GM23338 (cell line): Measurements from ENCODE around the gene RESP18. TPM values are rescaled to one million over a fixed set of nuclear protein-coding genes. Genes with fewer than 3 reads are reported as not detected.

Experiments used
- ATAC-seq: fragments of 200-7000 bp; cut with Tn5 transposase; 3 replicates; pipeline ENCODE4 v1.9.1; 2020
- DNase-seq: peaks from one replicate; pipeline ENCODE4 v3.0.0-alpha.2; 2015; ENCODE audit warnings: low spot score
- H2AFZ ChIP-seq: fragments of 200-600 bp; sonication (generic); 2 replicates; pipeline ENCODE4 v1.8.0; 2016; ENCODE audit warnings: antibody characterized with exemption, mild to moderate bottlenecking, moderate library complexity
- H3F3A ChIP-seq: fragments of 200-600 bp; sonication (generic); replicated peaks from 2 replicates; pipeline ENCODE4 v1.8.0; 2017; ENCODE audit warnings: antibody characterized with exemption, mixed run types, low read depth
- H3K27ac ChIP-seq: fragments of 200-600 bp; sonication (generic); 2 replicates; pipeline ENCODE4 v1.6.1; 2016; ENCODE audit warnings: low read depth
- H3K27me3 ChIP-seq: fragments of 200-600 bp; sonication (generic); 2 replicates; pipeline ENCODE4 v1.8.0; 2016; ENCODE audit warnings: mild to moderate bottlenecking, mixed run types, moderate library complexity; ENCODE audit not compliant: insufficient read depth
- H3K36me3 ChIP-seq: fragments of 200-600 bp; sonication (generic); 2 replicates; pipeline ENCODE4 v1.8.0; 2016; ENCODE audit warnings: mild to moderate bottlenecking; ENCODE audit not compliant: insufficient read depth
- H3K4me1 ChIP-seq: fragments of 200-600 bp; sonication (generic); 2 replicates; pipeline ENCODE4 v1.8.0; 2016; ENCODE audit warnings: mild to moderate bottlenecking, moderate library complexity; ENCODE audit not compliant: insufficient read depth
- H3K4me2 ChIP-seq: fragments of 200-600 bp; sonication (generic); 2 replicates; pipeline ENCODE4 v1.7.1; 2017; ENCODE audit warnings: mixed run types
- H3K4me3 ChIP-seq: fragments of 200-600 bp; sonication (generic); 2 replicates; pipeline ENCODE4 v1.6.1; 2016; ENCODE audit warnings: mixed run types
- H3K79me2 ChIP-seq: fragments of 200-600 bp; sonication (generic); replicated peaks from 2 replicates; pipeline ENCODE4 v1.8.0; 2017; ENCODE audit warnings: mild to moderate bottlenecking; ENCODE audit not compliant: insufficient read depth
- H3K9me2 ChIP-seq: fragments of 200-600 bp; sonication (generic); 2 replicates; pipeline ENCODE4 v1.8.0; 2017; ENCODE audit not compliant: insufficient read depth
- H4K20me1 ChIP-seq: fragments of 200-600 bp; sonication (generic); replicated peaks from 2 replicates; pipeline ENCODE4 v1.8.0; 2017; ENCODE audit warnings: mild to moderate bottlenecking; ENCODE audit not compliant: insufficient read depth
- H3K27ac Mint-ChIP-seq: 2 replicates; pipeline ENCODE4 v1.8.0; 2020; ENCODE audit warnings: inconsistent platforms, mild to moderate bottlenecking, moderate library complexity, mixed read lengths
- H3K27me3 Mint-ChIP-seq: 3 replicates; pipeline ENCODE4 v1.8.0; 2022; ENCODE audit warnings: low read depth, mild to moderate bottlenecking, moderate library complexity, mixed read lengths, inconsistent platforms; ENCODE audit not compliant: insufficient read depth, poor library complexity
- H3K36me3 Mint-ChIP-seq: 3 replicates; pipeline ENCODE4 v1.8.0; 2021; ENCODE audit warnings: low read depth, mild to moderate bottlenecking, inconsistent platforms, moderate library complexity, mixed read lengths
- H3K4me1 Mint-ChIP-seq: 3 replicates; pipeline ENCODE4 v1.8.0; 2020; ENCODE audit warnings: mild to moderate bottlenecking, inconsistent platforms, mixed read lengths
- H3K4me3 Mint-ChIP-seq: 3 replicates; pipeline ENCODE4 v1.8.0; 2021; ENCODE audit warnings: moderate library complexity, mild to moderate bottlenecking, inconsistent platforms, mixed read lengths
- H3K9me3 Mint-ChIP-seq: 3 replicates; pipeline ENCODE4 v1.8.0; 2020; ENCODE audit warnings: moderate library complexity, mild to moderate bottlenecking, inconsistent platforms, mixed read lengths
- CREB1 ChIP-seq: fragments of 250-450 bp; sonication (Bioruptor Pico); IDR thresholded peaks from 2 replicates; pipeline ENCODE4 v1.5.0; 2020; ENCODE audit warnings: low read depth, mild to moderate bottlenecking, moderate library complexity
- JUNB ChIP-seq: IDR thresholded peaks from one replicate; pipeline ENCODE4 v1.6.1; 2016; ENCODE audit warnings: antibody characterized with exemption; ENCODE audit not compliant: unreplicated experiment
- NANOG ChIP-seq: IDR thresholded peaks from 2 replicates; pipeline ENCODE4 v1.6.1; 2016; ENCODE audit warnings: antibody characterized with exemption, borderline replicate concordance
- POLR2AphosphoS5 ChIP-seq: IDR thresholded peaks from 2 replicates; pipeline ENCODE4 v1.6.1; 2016; ENCODE audit warnings: antibody characterized with exemption, low read depth
- REST ChIP-seq: IDR thresholded peaks from one replicate; pipeline ENCODE4 v1.6.1; 2018; ENCODE audit warnings: antibody characterized with exemption; ENCODE audit not compliant: unreplicated experiment
- STAT1 ChIP-seq: IDR thresholded peaks from one replicate; pipeline ENCODE4 v1.6.1; 2016; ENCODE audit warnings: antibody characterized with exemption; ENCODE audit not compliant: unreplicated experiment
- long read RNA-seq: library from polyadenylated mRNA; unstranded; transcript quantifications from one replicate; pipeline ENCODE4 v2.0.0, GENCODE V29; 2020; ENCODE audit not compliant: unreplicated experiment
- polyA plus RNA-seq: library from polyadenylated mRNA; unstranded; fragments of >200 nt; fragmentation: Nextera tagmentation; extraction: Ambion mirVana; gene quantifications from 2 replicates; pipeline ENCODE4 v1.2.1, GENCODE V29; 2016
- total RNA-seq: library from RNA; depleted of rRNA; stranded (reverse); fragments of >200 nt; shearing (Covaris generic); gene quantifications from 2 replicates; pipeline ENCODE4 v1.2.3, GENCODE V29; 2014; rRNA removed
- TF ChIP-seq, protein P1 (sequence below): fragments of 250-450 bp; sonication (Bioruptor Pico); IDR thresholded peaks from 2 replicates; pipeline ENCODE4 v1.5.0; 2020; ENCODE audit warnings: mild to moderate bottlenecking, moderate library complexity

RESP18 gene
- not detected in 2 replicates for total RNA-seq
- polyA plus RNA-seq: not detected in 2 replicates
- long read RNA-seq: 0 reads

DNA sequence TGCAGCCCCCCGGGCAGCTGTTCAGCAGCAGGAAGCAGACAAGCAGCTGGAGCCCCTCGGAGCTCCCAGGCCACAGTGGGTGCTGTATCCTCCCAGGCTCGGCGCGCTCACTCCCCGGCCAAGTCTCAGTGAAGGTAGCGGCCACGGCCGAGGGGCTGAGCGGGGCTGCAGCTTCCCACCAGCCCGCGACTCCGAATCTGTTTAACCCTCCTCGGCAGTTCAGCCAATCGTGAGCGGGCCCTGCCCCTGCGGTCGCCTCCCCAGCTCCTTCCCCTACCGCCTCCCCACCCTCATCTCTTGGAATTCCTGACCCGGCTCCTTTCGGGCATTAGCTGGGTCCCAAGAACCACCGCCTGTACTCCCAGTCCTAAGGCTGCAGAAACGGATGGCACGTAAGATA lies at the start of gene RESP18:
Gene RESP18 (minus strand): TSS at position 203 of the 400 bp plus-strand sequence.
- Histone ChIP-seq H4K20me1 (0 out of 2 replicates have a peak, but pooled peaks cover 4% of the 10 kb centered on the region), H3F3A (no peaks in the 10 kb centered on the region), H3K4me3 (peak within 1 kb of the TSS; percentile 57), H3K4me1 (peaks cover 3% of the 10 kb centered on the region; the same call in 1 of the 2 replicates), H3K79me2 (no peaks in the 10 kb centered on the region), H3K9me2 (no peaks in the 10 kb centered on the region), H2AFZ (peak within 1 kb of the TSS; percentile 92), H3K36me3 (no peaks in the 10 kb centered on the region), H3K27ac (no peak within 1 kb of the TSS), H3K27me3 (peaks cover 71% of the 10 kb centered on the region), H3K4me2 (peak within 1 kb of the TSS; percentile 84)
- no peak within 1 kb of the TSS for H3K27ac Mint-ChIP-seq
- TF ChIP-seq STAT1 (no peak), REST (peak; percentile 31)
- no peaks in the 10 kb centered on the region for H3K36me3 Mint-ChIP-seq
- H3K4me3 Mint-ChIP-seq: peak within 1 kb of the TSS; percentile 58
- DNase-seq (peak; percentile 84), ATAC-seq (peak; percentile 86)
- no peaks in the 10 kb centered on the region for H3K9me3 Mint-ChIP-seq
- peaks cover 43% of the 10 kb centered on the region for H3K27me3 Mint-ChIP-seq
- H3K4me1 Mint-ChIP-seq: peaks cover 10% of the 10 kb centered on the region

DNA sequence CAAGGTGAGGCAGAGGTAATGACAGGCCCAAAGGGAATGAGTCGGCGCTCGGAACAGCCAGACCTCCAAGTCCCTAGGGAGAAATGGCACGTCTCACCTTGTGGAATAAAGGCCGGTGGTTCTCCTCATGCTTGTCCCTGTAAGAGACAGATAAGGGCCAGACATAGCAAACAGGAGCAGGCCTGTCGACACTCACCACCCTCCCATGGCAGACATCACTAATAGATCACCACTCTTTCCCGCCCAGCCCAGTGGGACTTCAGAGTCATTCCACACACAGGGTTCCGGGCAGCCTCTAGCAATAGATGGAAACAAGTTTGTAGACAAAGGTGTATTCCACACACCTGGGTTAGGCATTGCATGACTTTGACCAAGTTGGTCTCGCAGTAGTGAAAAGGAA lies 48.9 kb upstream of the RESP18 start:
- no peaks in the 10 kb centered on the region for H3K9me3 Mint-ChIP-seq
- no peak overlapping the region for H3K4me3 Mint-ChIP-seq
- no peaks in the 10 kb centered on the region for H3K9me2 ChIP-seq
- no peak overlapping the region for H3K4me2 ChIP-seq
- H3K4me1 Mint-ChIP-seq: peaks cover 2% of the 10 kb centered on the region; the same call in 2 of the 3 replicates
- no peaks in the 10 kb centered on the region for H3K27me3 ChIP-seq
- no peak overlapping the region for H2AFZ ChIP-seq
- H3K4me1 ChIP-seq: no peaks in the 10 kb centered on the region
- H3K27me3 Mint-ChIP-seq: peaks cover 2% of the 10 kb centered on the region
- no peak for DNase-seq
- 0 out of 2 replicates have a peak, but pooled peaks cover 2% of the 10 kb centered on the region for H3F3A ChIP-seq
- no peak overlapping the region for H3K27ac ChIP-seq
- H3K27ac Mint-ChIP-seq: no peak overlapping the region
- no peaks in the 10 kb centered on the region for H4K20me1 ChIP-seq
- no peak for ATAC-seq
- H3K36me3 Mint-ChIP-seq: peaks cover 46% of the 10 kb centered on the region
- 0 out of 2 replicates have a peak, but pooled peaks cover 4% of the 10 kb centered on the region for H3K36me3 ChIP-seq
- no peak overlapping the region for H3K4me3 ChIP-seq
- H3K79me2 ChIP-seq: no peaks in the 10 kb centered on the region
- TF ChIP-seq JUNB (no peak), NANOG (no peak), CREB1 (CRISPR knock-in tag) (no peak), REST (no peak), POLR2AphosphoS5 (no peak)
- TF ChIP-seq, protein P1, sequence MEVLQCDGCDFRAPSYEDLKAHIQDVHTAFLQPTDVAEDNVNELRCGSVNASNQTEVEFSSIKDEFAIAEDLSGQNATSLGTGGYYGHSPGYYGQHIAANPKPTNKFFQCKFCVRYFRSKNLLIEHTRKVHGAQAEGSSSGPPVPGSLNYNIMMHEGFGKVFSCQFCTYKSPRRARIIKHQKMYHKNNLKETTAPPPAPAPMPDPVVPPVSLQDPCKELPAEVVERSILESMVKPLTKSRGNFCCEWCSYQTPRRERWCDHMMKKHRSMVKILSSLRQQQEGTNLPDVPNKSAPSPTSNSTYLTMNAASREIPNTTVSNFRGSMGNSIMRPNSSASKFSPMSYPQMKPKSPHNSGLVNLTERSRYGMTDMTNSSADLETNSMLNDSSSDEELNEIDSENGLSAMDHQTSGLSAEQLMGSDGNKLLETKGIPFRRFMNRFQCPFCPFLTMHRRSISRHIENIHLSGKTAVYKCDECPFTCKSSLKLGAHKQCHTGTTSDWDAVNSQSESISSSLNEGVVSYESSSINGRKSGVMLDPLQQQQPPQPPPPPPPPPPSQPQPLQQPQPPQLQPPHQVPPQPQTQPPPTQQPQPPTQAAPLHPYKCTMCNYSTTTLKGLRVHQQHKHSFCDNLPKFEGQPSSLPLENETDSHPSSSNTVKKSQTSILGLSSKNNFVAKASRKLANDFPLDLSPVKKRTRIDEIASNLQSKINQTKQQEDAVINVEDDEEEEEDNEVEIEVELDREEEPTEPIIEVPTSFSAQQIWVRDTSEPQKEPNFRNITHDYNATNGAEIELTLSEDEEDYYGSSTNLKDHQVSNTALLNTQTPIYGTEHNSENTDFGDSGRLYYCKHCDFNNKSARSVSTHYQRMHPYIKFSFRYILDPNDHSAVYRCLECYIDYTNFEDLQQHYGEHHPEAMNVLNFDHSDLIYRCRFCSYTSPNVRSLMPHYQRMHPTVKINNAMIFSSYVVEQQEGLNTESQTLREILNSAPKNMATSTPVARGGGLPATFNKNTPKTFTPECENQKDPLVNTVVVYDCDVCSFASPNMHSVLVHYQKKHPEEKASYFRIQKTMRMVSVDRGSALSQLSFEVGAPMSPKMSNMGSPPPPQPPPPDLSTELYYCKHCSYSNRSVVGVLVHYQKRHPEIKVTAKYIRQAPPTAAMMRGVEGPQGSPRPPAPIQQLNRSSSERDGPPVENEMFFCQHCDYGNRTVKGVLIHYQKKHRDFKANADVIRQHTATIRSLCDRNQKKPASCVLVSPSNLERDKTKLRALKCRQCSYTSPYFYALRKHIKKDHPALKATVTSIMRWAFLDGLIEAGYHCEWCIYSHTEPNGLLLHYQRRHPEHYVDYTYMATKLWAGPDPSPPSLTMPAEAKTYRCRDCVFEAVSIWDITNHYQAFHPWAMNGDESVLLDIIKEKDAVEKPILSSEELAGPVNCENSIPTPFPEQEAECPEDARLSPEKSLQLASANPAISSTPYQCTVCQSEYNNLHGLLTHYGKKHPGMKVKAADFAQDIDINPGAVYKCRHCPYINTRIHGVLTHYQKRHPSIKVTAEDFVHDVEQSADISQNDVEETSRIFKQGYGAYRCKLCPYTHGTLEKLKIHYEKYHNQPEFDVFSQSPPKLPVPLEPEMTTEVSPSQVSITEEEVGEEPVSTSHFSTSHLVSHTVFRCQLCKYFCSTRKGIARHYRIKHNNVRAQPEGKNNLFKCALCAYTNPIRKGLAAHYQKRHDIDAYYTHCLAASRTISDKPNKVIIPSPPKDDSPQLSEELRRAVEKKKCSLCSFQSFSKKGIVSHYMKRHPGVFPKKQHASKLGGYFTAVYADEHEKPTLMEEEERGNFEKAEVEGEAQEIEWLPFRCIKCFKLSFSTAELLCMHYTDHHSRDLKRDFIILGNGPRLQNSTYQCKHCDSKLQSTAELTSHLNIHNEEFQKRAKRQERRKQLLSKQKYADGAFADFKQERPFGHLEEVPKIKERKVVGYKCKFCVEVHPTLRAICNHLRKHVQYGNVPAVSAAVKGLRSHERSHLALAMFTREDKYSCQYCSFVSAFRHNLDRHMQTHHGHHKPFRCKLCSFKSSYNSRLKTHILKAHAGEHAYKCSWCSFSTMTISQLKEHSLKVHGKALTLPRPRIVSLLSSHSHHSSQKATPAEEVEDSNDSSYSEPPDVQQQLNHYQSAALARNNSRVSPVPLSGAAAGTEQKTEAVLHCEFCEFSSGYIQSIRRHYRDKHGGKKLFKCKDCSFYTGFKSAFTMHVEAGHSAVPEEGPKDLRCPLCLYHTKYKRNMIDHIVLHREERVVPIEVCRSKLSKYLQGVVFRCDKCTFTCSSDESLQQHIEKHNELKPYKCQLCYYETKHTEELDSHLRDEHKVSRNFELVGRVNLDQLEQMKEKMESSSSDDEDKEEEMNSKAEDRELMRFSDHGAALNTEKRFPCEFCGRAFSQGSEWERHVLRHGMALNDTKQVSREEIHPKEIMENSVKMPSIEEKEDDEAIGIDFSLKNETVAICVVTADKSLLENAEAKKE: no peak
